Suprapubic skin (tissue), 4 donors: ENCODE results near the gene LRRC42. TPM values are rescaled to one million over a fixed set of nuclear protein-coding genes. Genes with fewer than 3 reads are reported as not detected.
"Not testable (repeated sequence)": the region's sequence is repeated elsewhere in the genome, so short reads cannot be mapped to it uniquely, and the experiment has no call there.

Experiments
- DNase-seq, 2 donors: peaks; one replicate each; pipeline ENCODE4 v3.0.0-alpha.2; 2019; ENCODE audit warnings: low spot score in 2 of 2
- H3K27ac ChIP-seq: fragments of 200-600 bp; sonication (generic); one replicate; pipeline ENCODE4 v1.5.1; 2019
- H3K27me3 ChIP-seq: fragments of 200-600 bp; sonication (generic); one replicate; pipeline ENCODE4 v1.5.1; 2019
- H3K36me3 ChIP-seq: fragments of 200-600 bp; sonication (generic); one replicate; pipeline ENCODE4 v1.5.1; 2019
- H3K4me1 ChIP-seq: fragments of 200-600 bp; sonication (generic); one replicate; pipeline ENCODE4 v1.5.1; 2019
- H3K4me3 ChIP-seq: fragments of 200-600 bp; sonication (generic); one replicate; pipeline ENCODE4 v1.5.1; 2019; ENCODE audit warnings: mild to moderate bottlenecking
- H3K9me3 ChIP-seq: fragments of 200-600 bp; sonication (generic); one replicate; pipeline ENCODE4 v1.5.1; 2019
- CTCF ChIP-seq, 2 donors: fragments of 200-600 bp in 1 of 2; fragments of 450-650 bp in 1 of 2; sonication (generic) in 1 of 2; IDR thresholded peaks; one replicate each; pipeline ENCODE4 v1.5.1; 2016 to 2019; ENCODE audit warnings: antibody characterized with exemption in 2 of 2, mild to moderate bottlenecking in 1 of 2, moderate library complexity in 1 of 2
- EP300 ChIP-seq: sonication (generic); formaldehyde crosslinking; IDR thresholded peaks from one replicate; pipeline ENCODE4 v1.6.1; 2017; ENCODE audit warnings: antibody characterized with exemption
- POLR2A ChIP-seq, 2 donors: fragments of 450-650 bp; IDR thresholded peaks; one replicate each; pipeline ENCODE4 v1.6.1; 2017; ENCODE audit warnings: antibody characterized with exemption in 2 of 2, mild to moderate bottlenecking in 2 of 2, moderate library complexity in 2 of 2
- POLR2AphosphoS5 ChIP-seq, 3 donors: sonication (generic); formaldehyde crosslinking; IDR thresholded peaks; one replicate each; pipeline ENCODE4 v1.6.1; 2017; ENCODE audit warnings: antibody characterized with exemption in 3 of 3
- WGBS: methylation state at CpG from one replicate; pipeline ENCODE4 v1.1.5; 2018; 5-methylcytosine and 5-hydroxymethylcytosine counted together
- total RNA-seq, 4 donors: library from RNA; depleted of rRNA; stranded (reverse); fragments of >200 nt; gene quantifications; one replicate each; pipeline ENCODE4 v1.1.0, GENCODE V29; 2016

Gene LRRC42
- total RNA-seq, 4 donors from 2014 or later = 22.2 to 31.1 (median 28.3) TPM

GRCh38 chr1:53982763-53983104 lies 36.6 kb downstream of the LRRC42 start:
- Histone ChIP-seq H3K27me3 (no peaks in the 10 kb centered on the region), H3K27ac (peak overlapping the region; percentile 44), H3K4me1 (peaks cover 13% of the 10 kb centered on the region), H3K9me3 (no peaks in the 10 kb centered on the region), H3K4me3 (peak overlapping the region; percentile 42), H3K36me3 (no peaks in the 10 kb centered on the region)
- WGBS = 22% methylated on average over 4 of the region's 4 CpGs
- no peak for DNase-seq
- TF ChIP-seq EP300 (no peak), POLR2A (IDR thresholded peaks at IDR 0.05) (no peak), POLR2AphosphoS5 (IDR thresholded peaks at IDR 0.05) (no peak)

GRCh38 chr1:53984726-53985125 lies 38.6 kb downstream of the LRRC42 start:
- DNase-seq = no peak
- no peak overlapping the region for H3K4me3 ChIP-seq
- no peaks in the 10 kb centered on the region for H3K9me3 ChIP-seq

DNA sequence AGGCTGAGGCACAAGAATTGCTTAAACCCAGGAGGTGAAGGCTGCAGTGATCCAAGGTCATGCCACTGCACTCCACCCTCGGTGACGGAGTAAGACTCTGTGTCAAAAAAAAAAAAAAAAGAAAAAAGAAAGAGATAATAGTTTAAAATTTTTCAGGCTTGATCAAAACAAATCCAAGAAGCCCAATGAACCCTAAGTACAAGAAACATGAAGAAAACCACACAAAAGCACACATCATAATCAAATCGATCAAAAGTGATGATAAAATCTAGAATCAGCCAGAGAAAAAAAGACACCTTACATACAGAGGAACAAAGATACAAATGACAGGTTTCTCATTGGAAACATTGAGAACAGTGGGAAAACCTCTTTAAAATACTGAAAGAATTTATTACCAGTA lies 40.3 kb downstream of the LRRC42 start:
- no peak for DNase-seq
- Histone ChIP-seq H3K4me3 (no peak overlapping the region), H3K4me1 (peaks cover 13% of the 10 kb centered on the region), H3K27ac (no peak overlapping the region), H3K27me3 (no peaks in the 10 kb centered on the region), H3K36me3 (no peaks in the 10 kb centered on the region), H3K9me3 (no peaks in the 10 kb centered on the region)
- TF ChIP-seq CTCF (IDR thresholded peaks at IDR 0.05) = no peak
- no peak for TF ChIP-seq EP300
- no peak for TF ChIP-seq POLR2AphosphoS5 (IDR thresholded peaks at IDR 0.05)
- TF ChIP-seq POLR2A (IDR thresholded peaks at IDR 0.05) = no peak
- 85% methylated on average over 3 of the region's 3 CpGs for WGBS

More at GRCh38 chr1:53984726-53985125, 38.6 kb downstream of the LRRC42 start:
- Histone ChIP-seq H3K27ac (no peak overlapping the region), H3K36me3 (no peaks in the 10 kb centered on the region), H3K4me1 (peaks cover 13% of the 10 kb centered on the region), H3K27me3 (no peaks in the 10 kb centered on the region)
- no peak for TF ChIP-seq POLR2AphosphoS5 (IDR thresholded peaks at IDR 0.05)
- no peak for TF ChIP-seq CTCF (IDR thresholded peaks at IDR 0.05)
- TF ChIP-seq POLR2A (IDR thresholded peaks at IDR 0.05) = no peak
- no peak for TF ChIP-seq EP300

DNA sequence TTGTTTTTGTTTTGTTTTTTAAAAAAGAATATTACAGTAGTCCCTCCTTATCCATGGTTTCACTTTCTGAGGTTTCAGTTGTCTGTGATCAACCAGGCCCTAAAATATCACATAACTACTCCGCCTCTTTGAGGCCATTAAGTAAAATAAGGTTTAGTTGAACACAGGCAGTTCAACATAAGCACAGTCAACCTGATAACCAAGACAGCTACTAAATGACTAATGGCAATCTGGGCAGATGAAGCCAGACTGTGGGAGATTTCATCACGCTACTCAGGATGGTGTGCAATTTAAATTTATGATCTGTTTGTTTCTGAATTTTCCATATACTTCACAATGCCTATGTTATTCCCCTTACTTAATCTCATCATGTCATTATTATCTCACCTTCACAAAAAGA lies 41.7 kb downstream of the LRRC42 start:
- Histone ChIP-seq H3K27me3 (no peaks in the 10 kb centered on the region), H3K27ac (no peak overlapping the region), H3K4me1 (peaks cover 2% of the 10 kb centered on the region), H3K36me3 (no peaks in the 10 kb centered on the region), H3K9me3 (no peaks in the 10 kb centered on the region), H3K4me3 (no peak overlapping the region)
- 88% methylated on average over 2 of the region's 2 CpGs for WGBS
- TF ChIP-seq EP300 (no peak), CTCF (IDR thresholded peaks at IDR 0.05) (no peak), POLR2AphosphoS5 (IDR thresholded peaks at IDR 0.05) (no peak), POLR2A (IDR thresholded peaks at IDR 0.05) (no peak)
- DNase-seq = no peak

DNA sequence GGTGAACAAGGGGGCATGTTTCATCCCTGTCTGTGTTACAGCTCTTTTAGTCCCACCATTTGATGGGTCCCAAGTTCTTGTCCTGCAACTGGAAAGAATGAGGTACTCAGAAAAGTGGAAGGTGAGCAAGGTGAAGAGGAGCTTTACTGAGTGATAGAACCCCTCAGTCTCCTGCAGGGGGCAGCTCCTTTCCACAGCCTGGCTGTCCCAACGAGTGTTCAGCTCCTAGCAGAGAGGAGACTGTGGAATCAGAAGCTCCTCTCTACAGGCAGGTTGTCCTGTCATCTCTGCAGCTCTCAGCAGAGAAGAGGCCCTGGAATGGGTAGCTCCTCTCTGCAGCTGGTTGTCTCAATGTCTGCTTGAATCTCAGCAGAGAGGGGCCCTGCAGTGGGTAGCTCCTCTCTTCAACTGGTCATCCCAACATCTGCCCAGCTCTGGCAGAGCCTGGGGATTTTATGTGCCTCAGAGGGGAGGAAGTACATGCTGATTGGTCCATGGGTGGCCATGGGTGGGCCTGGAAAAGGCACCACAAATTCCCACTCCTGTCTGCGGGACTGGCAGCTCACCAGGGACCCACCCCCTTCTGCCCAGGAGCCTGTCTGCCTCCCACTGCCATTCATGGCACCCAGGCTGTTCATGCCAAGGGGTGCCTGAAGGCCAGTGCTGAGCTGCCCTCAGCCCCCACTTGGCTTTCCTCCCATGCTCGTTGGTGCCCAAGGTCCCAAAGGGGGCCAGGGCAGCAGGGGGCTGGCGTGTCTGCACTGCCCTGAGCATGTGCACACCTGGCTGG lies 46.1 kb downstream of the LRRC42 start:
- no peak overlapping the region for H3K4me3 ChIP-seq
- peak in 1 of 2 donors; percentile 41 for DNase-seq
- H3K36me3 ChIP-seq = no peaks in the 10 kb centered on the region
- H3K27me3 ChIP-seq = no peaks in the 10 kb centered on the region
- H3K9me3 ChIP-seq = no peaks in the 10 kb centered on the region
- no peak for TF ChIP-seq POLR2AphosphoS5 (IDR thresholded peaks at IDR 0.05)
- no peak for TF ChIP-seq EP300
- TF ChIP-seq CTCF (IDR thresholded peaks at IDR 0.05) = no peak
- TF ChIP-seq POLR2A (IDR thresholded peaks at IDR 0.05) = no peak
- H3K4me1 ChIP-seq = no peaks in the 10 kb centered on the region
- H3K27ac ChIP-seq = no peak overlapping the region
- WGBS = 74% methylated on average over 3 of the region's 4 CpGs

DNA sequence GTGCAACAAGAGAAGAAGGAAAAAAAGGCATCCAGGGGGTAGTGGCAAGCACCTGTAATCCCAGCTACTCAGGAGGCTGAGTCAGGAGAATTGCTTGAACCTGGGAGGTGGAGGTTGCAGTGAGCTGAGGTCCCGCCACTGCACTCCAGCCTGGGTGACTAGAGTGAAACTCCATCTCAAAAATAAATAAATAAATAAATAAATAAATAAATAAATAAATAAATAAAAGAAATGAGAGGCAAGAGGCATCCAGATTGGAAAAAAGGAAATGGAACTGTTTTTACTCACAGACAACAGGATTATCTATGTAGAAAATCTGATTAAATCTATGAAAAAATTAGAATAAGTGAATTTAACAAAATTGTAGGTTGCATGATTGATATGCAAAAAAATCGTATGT lies 48.4 kb downstream of the LRRC42 start:
- not testable (repeated sequence) for H3K36me3 ChIP-seq, H3K4me3 ChIP-seq, H3K27me3 ChIP-seq, H3K27ac ChIP-seq, DNase-seq, H3K9me3 ChIP-seq, H3K4me1 ChIP-seq
- 87% methylated on average over 2 of the region's 2 CpGs for WGBS
